HepG2 (cell line): ENCODE results near the gene MMP24OS. TPM values are rescaled to one million over a fixed set of nuclear protein-coding genes. Genes with fewer than 3 reads are reported as not detected.
A peak's percentile ranks its signal among the peaks of the same experiment; 100 is the strongest.

ENCODE experiments used
- ATF7-NPFF ChIP-seq: sonication (generic); formaldehyde crosslinking; IDR thresholded peaks from 2 replicates; pipeline ENCODE4 v1.8.1; 2023; ENCODE audit warnings: mild to moderate bottlenecking, low read depth, missing genetic modification reagents, moderate library complexity
- BCL3 ChIP-seq: sonication (generic); formaldehyde crosslinking; IDR thresholded peaks from 2 replicates; pipeline ENCODE4 v1.5.1; 2020; ENCODE audit warnings: mild to moderate bottlenecking, missing genetic modification reagents, moderate library complexity
- CEBPB ChIP-seq: IDR thresholded peaks from 2 replicates; pipeline ENCODE4 v1.6.1; 2011; ENCODE audit warnings: low read depth, low read length, improper control_type of control experiment, borderline replicate concordance
- CSRNP1 ChIP-seq: sonication (generic); formaldehyde crosslinking; IDR thresholded peaks from 2 replicates; pipeline ENCODE4 v1.8.1; 2023; ENCODE audit warnings: mild to moderate bottlenecking, missing genetic modification reagents
- ELF3 ChIP-seq: IDR thresholded peaks from 2 replicates; pipeline ENCODE4 v1.6.1; 2016; ENCODE audit warnings: missing genetic modification reagents, missing compliant biosample characterization
- HNRNPLL ChIP-seq: fragments of 200-400 bp; formaldehyde crosslinking; IDR thresholded peaks from 2 replicates; pipeline ENCODE4 v1.6.1; 2017; ENCODE audit warnings: mild to moderate bottlenecking, low read depth, low read length; ENCODE audit not compliant: poor library complexity, severe bottlenecking
- IRF9 ChIP-seq: sonication (generic); formaldehyde crosslinking; IDR thresholded peaks from 2 replicates; pipeline ENCODE4 v1.8.0; 2022; ENCODE audit warnings: missing genetic modification reagents, mild to moderate bottlenecking, borderline replicate concordance
- ISX ChIP-seq: sonication (generic); formaldehyde crosslinking; conservative IDR thresholded peaks from 2 replicates; pipeline ENCODE4 v1.5.0; 2020; ENCODE audit warnings: missing genetic modification reagents
- JARID2 ChIP-seq: sonication (generic); formaldehyde crosslinking; IDR thresholded peaks from 2 replicates; pipeline ENCODE4 v1.8.1; 2023; ENCODE audit warnings: missing genetic modification reagents, inconsistent platforms; ENCODE audit not compliant: insufficient replicate concordance
- MATR3 ChIP-seq: sonication (generic); formaldehyde crosslinking; IDR thresholded peaks from 2 replicates; pipeline ENCODE4 v1.4.0; 2020; ENCODE audit warnings: missing genetic modification reagents
- MXD1 ChIP-seq: sonication (generic); formaldehyde crosslinking; IDR thresholded peaks from 2 replicates; pipeline ENCODE4 v1.4.0; 2020; ENCODE audit warnings: mild to moderate bottlenecking, missing genetic modification reagents
- MXI1 ChIP-seq: IDR thresholded peaks from 3 replicates; pipeline ENCODE4 v1.6.1; 2012; ENCODE audit warnings: low read depth, low read length, inconsistent platforms, borderline replicate concordance
- NRL ChIP-seq: sonication (generic); formaldehyde crosslinking; IDR thresholded peaks from 2 replicates; pipeline ENCODE4 v1.5.0; 2020; ENCODE audit warnings: missing genetic modification reagents, mild to moderate bottlenecking, moderate library complexity, borderline replicate concordance
- ZFP36L1 ChIP-seq: sonication (generic); formaldehyde crosslinking; IDR thresholded peaks from 2 replicates; pipeline ENCODE4 v1.8.0; 2022; ENCODE audit warnings: mild to moderate bottlenecking, missing genetic modification reagents, moderate library complexity
- ZFP36L2 ChIP-seq: sonication (generic); formaldehyde crosslinking; IDR thresholded peaks from 2 replicates; pipeline ENCODE4 v1.4.0; 2020; ENCODE audit warnings: missing genetic modification reagents
- ZNF274 ChIP-seq: sonication (generic); formaldehyde crosslinking; IDR thresholded peaks from 2 replicates; pipeline ENCODE4 v1.5.1; 2020; ENCODE audit warnings: mild to moderate bottlenecking, missing genetic modification reagents
- ZNF776 ChIP-seq: sonication (generic); formaldehyde crosslinking; IDR thresholded peaks from 2 replicates; pipeline ENCODE4 v1.4.0; 2020; ENCODE audit warnings: mild to moderate bottlenecking, missing genetic modification reagents
- ZNF788 ChIP-seq: sonication (generic); formaldehyde crosslinking; IDR thresholded peaks from 2 replicates; pipeline ENCODE4 v1.5.0; 2020; ENCODE audit warnings: mild to moderate bottlenecking, missing genetic modification reagents, borderline replicate concordance
- ZSCAN22 ChIP-seq: sonication (generic); formaldehyde crosslinking; IDR thresholded peaks from 2 replicates; pipeline ENCODE4 v1.4.0; 2020; ENCODE audit warnings: mild to moderate bottlenecking, missing genetic modification reagents
- polyA plus RNA-seq, 8 experiments: library from polyadenylated mRNA; depleted of rRNA in 3 of 8; stranded (reverse) in 7 of 8; unstranded in 1 of 8; fragments of >200 nt; fragmentation: Illumina TruSeq in 4 of 8; extraction: Trizol in 4 of 8; gene quantifications; 2 replicates each; pipeline versions ENCODE4 v1.2.1 to v1.2.3, GENCODE V29; 2011 to 2016; ENCODE audit warnings: low read depth in 4 of 8, missing spikeins in 1 of 8, mixed read lengths in 1 of 8; ENCODE audit not compliant: insufficient read depth in 1 of 8
- total RNA-seq, 5 experiments: library from RNA; depleted of rRNA; stranded (reverse); fragments of >200 nt; fragmentation: Illumina TruSeq; extraction: Trizol; gene quantifications; 2 replicates each; pipeline ENCODE4 v1.2.3, GENCODE V29; 2016; ENCODE audit warnings: low read depth in 1 of 5
- TF ChIP-seq, protein P1 (sequence below): sonication (generic); formaldehyde crosslinking; IDR thresholded peaks from 2 replicates; pipeline ENCODE4 v1.5.0; 2020; ENCODE audit warnings: mild to moderate bottlenecking, missing genetic modification reagents
- TF ChIP-seq, protein P2 (sequence below), 2 experiments: fragments of 450-650 bp in 1 of 2; sonication (generic) in 1 of 2; formaldehyde crosslinking; IDR thresholded peaks; 2 replicates each; pipeline versions ENCODE4 v1.5.0 to v1.8.0; 2020 to 2022; ENCODE audit warnings: mild to moderate bottlenecking in 1 of 2, missing genetic modification reagents in 1 of 2

The MMP24OS gene
- total and polyA plus RNA-seq, 2 of the 13 experiments (the other 11 are each of a cell fraction or from before 2014, with no cell fraction given) = 6.0 to 8.5 TPM

DNA sequence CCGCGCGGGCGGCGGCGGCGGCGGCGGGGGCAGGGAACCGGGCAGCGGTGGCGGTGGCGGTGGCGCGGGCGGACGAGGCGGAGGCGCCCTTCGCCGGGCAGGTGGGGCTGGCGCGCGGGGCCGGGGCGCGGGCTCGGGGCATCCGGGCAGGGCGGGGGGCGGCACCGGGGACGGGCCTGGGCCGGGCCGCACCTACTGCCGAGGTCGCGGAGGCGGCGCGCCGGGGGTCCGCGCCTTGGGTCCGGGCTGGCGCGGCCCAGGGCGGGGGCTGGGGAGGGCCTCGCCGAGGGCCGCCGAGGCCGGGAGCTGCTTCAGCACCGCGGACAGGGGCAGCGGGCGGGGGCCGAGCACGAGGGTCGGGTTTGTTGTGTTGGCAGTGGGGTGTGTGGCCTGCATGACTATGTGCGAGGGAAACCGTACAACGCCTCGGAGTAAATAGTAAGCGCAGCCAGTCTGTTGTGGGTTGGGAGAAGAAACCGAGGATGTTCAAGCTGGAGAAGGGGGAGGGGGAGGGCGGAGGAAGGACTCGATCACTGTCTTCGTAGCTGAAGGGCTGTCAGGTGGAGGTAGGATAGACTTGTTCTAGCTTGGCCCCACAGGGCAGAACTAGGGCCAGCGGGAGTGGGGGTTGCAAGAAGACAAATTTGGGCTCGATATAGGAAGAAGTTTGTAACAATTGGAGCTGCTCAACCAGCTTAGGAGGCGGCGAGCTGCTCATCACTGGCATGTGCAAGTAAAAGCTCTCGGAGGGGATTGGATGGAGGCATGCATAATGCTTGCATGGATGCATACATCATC, 50.8 kb downstream of the MMP24OS start (continued):
- TF ChIP-seq, protein P1, sequence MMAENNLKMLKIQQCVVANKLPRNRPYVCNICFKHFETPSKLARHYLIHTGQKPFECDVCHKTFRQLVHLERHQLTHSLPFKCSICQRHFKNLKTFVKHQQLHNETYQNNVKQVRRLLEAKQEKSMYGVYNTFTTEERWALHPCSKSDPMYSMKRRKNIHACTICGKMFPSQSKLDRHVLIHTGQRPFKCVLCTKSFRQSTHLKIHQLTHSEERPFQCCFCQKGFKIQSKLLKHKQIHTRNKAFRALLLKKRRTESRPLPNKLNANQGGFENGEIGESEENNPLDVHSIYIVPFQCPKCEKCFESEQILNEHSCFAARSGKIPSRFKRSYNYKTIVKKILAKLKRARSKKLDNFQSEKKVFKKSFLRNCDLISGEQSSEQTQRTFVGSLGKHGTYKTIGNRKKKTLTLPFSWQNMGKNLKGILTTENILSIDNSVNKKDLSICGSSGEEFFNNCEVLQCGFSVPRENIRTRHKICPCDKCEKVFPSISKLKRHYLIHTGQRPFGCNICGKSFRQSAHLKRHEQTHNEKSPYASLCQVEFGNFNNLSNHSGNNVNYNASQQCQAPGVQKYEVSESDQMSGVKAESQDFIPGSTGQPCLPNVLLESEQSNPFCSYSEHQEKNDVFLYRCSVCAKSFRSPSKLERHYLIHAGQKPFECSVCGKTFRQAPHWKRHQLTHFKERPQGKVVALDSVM (CRISPR knock-in tag) = 0 out of 2 replicates have a peak, but pooled peaks have one; percentile 30
- peak; percentile 84; the same call in 1 of the 2 replicates for TF ChIP-seq CSRNP1 (CRISPR knock-in tag)
- peak; percentile 96; the same call in 1 of the 2 replicates for TF ChIP-seq ATF7-NPFF
- peak; percentile 85 for TF ChIP-seq ELF3 (CRISPR knock-in tag)
- TF ChIP-seq, protein P2, sequence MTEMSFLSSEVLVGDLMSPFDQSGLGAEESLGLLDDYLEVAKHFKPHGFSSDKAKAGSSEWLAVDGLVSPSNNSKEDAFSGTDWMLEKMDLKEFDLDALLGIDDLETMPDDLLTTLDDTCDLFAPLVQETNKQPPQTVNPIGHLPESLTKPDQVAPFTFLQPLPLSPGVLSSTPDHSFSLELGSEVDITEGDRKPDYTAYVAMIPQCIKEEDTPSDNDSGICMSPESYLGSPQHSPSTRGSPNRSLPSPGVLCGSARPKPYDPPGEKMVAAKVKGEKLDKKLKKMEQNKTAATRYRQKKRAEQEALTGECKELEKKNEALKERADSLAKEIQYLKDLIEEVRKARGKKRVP (CRISPR knock-in tag; IDR thresholded peaks at IDR 0.05) = 0 out of 4 replicates have a peak, but pooled peaks of 1 of the 2 experiments have one; percentile 17
- peak; percentile 68; the same call in 1 of the 2 replicates for TF ChIP-seq ZNF788 (CRISPR knock-in tag)
- peak; percentile 89 for TF ChIP-seq ZFP36L1 (CRISPR knock-in tag)
- TF ChIP-seq ZNF776 (CRISPR knock-in tag) = peak; percentile 98
- TF ChIP-seq HNRNPLL = no peak
- peak; percentile 94 for TF ChIP-seq ZFP36L2 (CRISPR knock-in tag)
- TF ChIP-seq ISX (CRISPR knock-in tag) = peak; percentile 99
- TF ChIP-seq MXD1 (CRISPR knock-in tag) = peak; percentile 99
- peak; percentile 78; the same call in 1 of the 2 replicates for TF ChIP-seq IRF9
- TF ChIP-seq ZNF274 (CRISPR knock-in tag) = peak; percentile 95
- no peak for TF ChIP-seq CEBPB
- TF ChIP-seq JARID2 (CRISPR knock-in tag) = peak; percentile 72
- TF ChIP-seq MXI1 = peak; percentile 97
- TF ChIP-seq NRL (CRISPR knock-in tag) = peak; percentile 75; the same call in 1 of the 2 replicates
- peak; percentile 74; the same call in 1 of the 2 replicates for TF ChIP-seq ZSCAN22 (CRISPR knock-in tag)
- no peak for TF ChIP-seq MATR3 (CRISPR knock-in tag)
- TF ChIP-seq BCL3 (CRISPR knock-in tag) = peak; percentile 96
